T-helper 2 cell (primary cell): ENCODE data around the gene SLC26A1.

Experiments
- DNase-seq, 5 experiments: peaks; one replicate each; pipeline versions ENCODE4 v3.0.0 to v3.0.0-alpha.2; 2012 to 2022

Gene SLC26A1

GRCh38 chr4:964346-965025 lies 28.7 kb downstream of the SLC26A1 start:
- no peak for DNase-seq

- no peak for DNase-seq
Observed at GRCh38 chr4:963276-964225, 29.7 kb downstream of the SLC26A1 start.

- no peak for DNase-seq
Observed at GRCh38 chr4:962231-963208, 30.7 kb downstream of the SLC26A1 start.

- DNase-seq: no peak
Observed at GRCh38 chr4:961351-962230, 31.6 kb downstream of the SLC26A1 start.

GRCh38 chr4:960636-961350 lies 32.4 kb downstream of the SLC26A1 start:
- no peak for DNase-seq

GRCh38 chr4:960140-960635 lies 33.0 kb downstream of the SLC26A1 start:
- DNase-seq: no peak

- no peak for DNase-seq
Observed at GRCh38 chr4:959338-960139, 33.7 kb downstream of the SLC26A1 start.

- no peak for DNase-seq
Observed at GRCh38 chr4:958696-959337, 34.4 kb downstream of the SLC26A1 start.

GRCh38 chr4:958314-958665 lies 34.9 kb downstream of the SLC26A1 start:
- DNase-seq: no peak

GRCh38 chr4:957581-958313 lies 35.5 kb downstream of the SLC26A1 start:
- DNase-seq: no peak

GRCh38 chr4:957231-957580 lies 36.0 kb downstream of the SLC26A1 start:
- DNase-seq: no peak

GRCh38 chr4:956531-957230 lies 36.5 kb downstream of the SLC26A1 start:
- no peak for DNase-seq

- no peak for DNase-seq
Observed at GRCh38 chr4:955931-956381, 37.2 kb downstream of the SLC26A1 start.

GRCh38 chr4:955161-955921 lies 37.9 kb downstream of the SLC26A1 start:
- DNase-seq: no peak

- DNase-seq: no peak
Observed at GRCh38 chr4:954211-955020, 38.8 kb downstream of the SLC26A1 start.

GRCh38 chr4:953574-953915 lies 39.7 kb downstream of the SLC26A1 start:
- no peak for DNase-seq
